ENCODE measurements around the gene IMMP2L. TPM values are rescaled to one million over a fixed set of nuclear protein-coding genes. Genes with fewer than 3 reads are reported as not detected.

IMMP2L gene
- total and polyA plus RNA-seq, 2 of the 13 experiments (the other 11 are each of a cell fraction or from before 2014, with no cell fraction given) = 7.8 to 16.9 TPM

- TF ChIP-seq GRHL1 (CRISPR knock-in tag; conservative IDR thresholded peaks at IDR 0.05) (no peak), ATF5 (CRISPR knock-in tag; IDR thresholded peaks at IDR 0.05; ENCODE audit: low read depth) (no peak), CSRNP1 (CRISPR knock-in tag; IDR thresholded peaks at IDR 0.05) (no peak), SKI (IDR thresholded peaks at IDR 0.05; ENCODE audit: partially characterized antibody) (no peak), ATF7 (IDR thresholded peaks at IDR 0.05) (no peak), ATF7 (CRISPR knock-in tag; IDR thresholded peaks at IDR 0.05) (no peak), ZFP41 (CRISPR knock-in tag; IDR thresholded peaks at IDR 0.05; ENCODE audit: borderline replicate concordance) (no peak), TBX3 (IDR thresholded peaks at IDR 0.05; ENCODE audit: borderline replicate concordance) (no peak), CREM (IDR thresholded peaks at IDR 0.05) (no peak), CREM (CRISPR knock-in tag; IDR thresholded peaks at IDR 0.05) (no peak)
Observed at GRCh38 chr7:111183321-111183720, 379.0 kb downstream of the IMMP2L start (continued).

- H3K4me3 ChIP-seq (replicated peaks in 1 of 3; ENCODE audit: insufficient read depth in 1 of 3, low read depth in 2 of 3, low read length in 3 of 3) = no peak overlapping the region
- H3K9ac ChIP-seq (ENCODE audit: insufficient read depth, low read depth, low read length) = no peak overlapping the region
- no peak overlapping the region for H2AFZ ChIP-seq (ENCODE audit: low read length)
- H3K79me2 ChIP-seq (ENCODE audit: insufficient read depth, low read length) = no peaks in the 10 kb centered on the region
- H3K4me1 ChIP-seq (ENCODE audit: insufficient read depth, low read length) = no peaks in the 10 kb centered on the region
- no peak for ATAC-seq
- H3K27ac ChIP-seq (ENCODE audit: extremely low read length, insufficient read depth, low read length) = no peak overlapping the region
- no peaks in the 10 kb centered on the region for H3K36me3 ChIP-seq (replicated peaks in 1 of 2; ENCODE audit: control insufficient read depth in 1 of 2, insufficient read depth in 2 of 2, low read length in 2 of 2)
- H3K9me3 ChIP-seq (ENCODE audit: low read length) = no peaks in the 10 kb centered on the region
- intact Hi-C loops (cut with micrococcal nuclease; ENCODE audit: unreplicated experiment) = no loop called here
- POLR2A ChIA-PET = no interaction called here
- WGBS (ENCODE audit: low lambda C conversion rate) = 88% methylated on average over 1 of the region's 1 CpG
- CTCF ChIA-PET (ENCODE audit: low intra/inter-chr PET ratio, low total read pairs) = no interaction called here
- H3K4me2 ChIP-seq (ENCODE audit: low read depth, low read length) = no peak overlapping the region
- H3K27me3 ChIP-seq (ENCODE audit: control insufficient read depth in 1 of 2, insufficient read depth in 2 of 2, low read length in 2 of 2) = no peaks in the 10 kb centered on the region; a peak in 1 of 5 replicates
- FAIRE-seq = no peak
- in situ Hi-C loops (cut with HindIII; ENCODE audit: extremely low pct_ligation_motif_present, low pct_unique_long_range_greater_than_20kb) = no loop called here
- BruUV-seq (replicated peaks) = no TSS peak
- no peaks in the 10 kb centered on the region for H4K20me1 ChIP-seq (ENCODE audit: insufficient read depth, low read length)
- no peak for DNase-seq (ENCODE audit: low spot score)
- TF ChIP-seq ZBTB44 (CRISPR knock-in tag; IDR thresholded peaks at IDR 0.05) (no peak), SAP130 (CRISPR knock-in tag; IDR thresholded peaks at IDR 0.05; ENCODE audit: low read depth) (no peak), MYPOP (CRISPR knock-in tag; IDR thresholded peaks at IDR 0.05) (no peak), ONECUT2 (CRISPR knock-in tag; IDR thresholded peaks at IDR 0.05) (no peak), ZNF788 (CRISPR knock-in tag; IDR thresholded peaks at IDR 0.05; ENCODE audit: borderline replicate concordance) (no peak), SCMH1 (CRISPR knock-in tag; IDR thresholded peaks at IDR 0.05; ENCODE audit: borderline replicate concordance) (no peak), ZSCAN21 (CRISPR knock-in tag; IDR thresholded peaks at IDR 0.05; ENCODE audit: borderline replicate concordance) (no peak), ZNF274 (CRISPR knock-in tag; IDR thresholded peaks at IDR 0.05) (no peak), ZNF672 (CRISPR knock-in tag; IDR thresholded peaks at IDR 0.05) (no peak)
Observed at GRCh38 chr7:111180338-111180737, 382.0 kb downstream of the IMMP2L start.

Data from HepG2 (cell line).